ENCODE results near the gene GNGT2.

The GNGT2 gene
- total RNA-seq, result 0.82 to 3.5 (median 2.2) reads per million in 18 experiments

DNA sequence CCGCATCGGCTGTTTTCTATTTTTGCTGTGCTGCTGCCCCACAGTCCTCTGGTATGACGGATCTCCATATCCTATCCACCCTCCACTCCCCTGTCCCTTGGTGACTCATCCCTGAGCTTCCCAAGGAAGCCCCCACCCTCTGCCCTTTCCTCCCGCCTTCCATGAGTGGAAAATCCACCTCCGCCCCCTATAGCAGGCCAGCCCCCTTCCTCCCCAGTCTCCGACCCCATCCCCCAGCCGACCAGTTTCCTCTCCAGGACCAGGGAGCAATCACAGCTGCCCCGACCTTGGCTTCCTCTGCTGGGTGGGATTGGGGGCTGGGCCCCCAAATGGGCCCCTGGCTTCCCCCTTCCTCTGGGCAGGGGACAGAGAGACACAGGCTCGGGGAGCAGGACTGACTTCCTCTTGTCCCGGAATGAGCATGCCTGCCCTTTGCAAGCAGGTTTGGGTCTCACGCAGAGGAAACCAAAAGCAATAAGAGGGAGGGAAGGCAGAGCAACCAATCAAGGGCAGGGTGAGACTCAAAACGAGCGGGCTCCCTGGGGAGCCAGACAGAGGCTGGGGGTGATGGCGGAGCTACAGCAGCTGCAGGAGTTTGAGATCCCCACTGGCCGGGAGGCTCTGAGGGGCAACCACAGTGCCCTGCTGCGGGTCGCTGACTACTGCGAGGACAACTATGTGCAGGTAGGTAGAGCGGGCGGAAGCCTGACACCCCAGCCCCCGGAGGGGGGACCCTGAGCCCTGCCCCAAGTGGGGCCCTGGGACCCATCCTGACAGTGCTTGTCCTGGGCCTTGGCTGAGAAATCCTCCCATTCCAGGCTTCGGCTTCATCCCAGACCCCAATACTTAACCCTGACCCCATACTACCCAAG is at the start of gene GNGT2, which contains the start of gene ABI3:
Gene GNGT2 (minus strand): TSS at position 417 of the 872 bp plus-strand sequence. CDS start 3,152 bp downstream, outside the sequence.
Gene ABI3 (plus strand): TSS at position 550 of the 872 bp plus-strand sequence. CDS start 18 bp downstream, at position 568.
- DNase-seq, result peak; percentile 37 to 50

DNA sequence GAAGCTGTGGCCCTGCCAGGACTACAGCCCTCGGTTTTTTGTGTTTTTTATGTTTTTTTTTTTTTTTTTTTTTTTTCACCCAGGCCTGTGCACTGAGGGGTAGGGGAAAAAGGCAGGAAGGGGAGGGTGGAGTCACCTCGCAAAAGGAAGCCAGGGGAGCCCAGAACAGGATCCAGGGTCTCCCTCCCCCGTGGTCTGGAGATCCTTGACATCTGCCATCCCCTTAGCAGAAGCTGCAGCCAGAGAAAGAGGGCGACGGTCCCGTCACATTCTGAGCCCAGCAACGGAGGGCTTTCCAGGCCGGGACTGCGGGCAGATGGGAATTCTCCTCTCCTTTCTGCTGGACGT is 49.3 kb upstream of the GNGT2 start:
- DNase-seq, result no peak

DNA sequence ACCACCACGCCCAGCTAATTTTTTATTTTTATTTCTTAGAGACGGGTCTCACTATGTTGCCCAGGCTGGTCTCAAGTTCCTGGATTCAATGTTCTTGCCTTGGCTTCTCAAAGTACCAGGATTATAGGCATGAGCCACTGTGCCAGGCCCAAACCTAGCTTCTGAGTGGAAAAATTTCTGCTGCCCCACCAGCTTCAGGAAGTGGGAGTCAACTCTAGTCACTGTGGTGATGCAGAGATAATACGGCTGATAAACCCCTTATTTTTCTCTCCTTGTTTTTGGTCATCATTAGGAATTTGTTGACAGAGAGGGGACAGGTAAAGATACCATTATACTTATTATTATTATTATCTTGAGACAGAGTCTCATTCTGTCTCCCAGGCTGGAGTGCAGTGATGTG is 48.0 kb upstream of the GNGT2 start:
- no peak for DNase-seq

DNA sequence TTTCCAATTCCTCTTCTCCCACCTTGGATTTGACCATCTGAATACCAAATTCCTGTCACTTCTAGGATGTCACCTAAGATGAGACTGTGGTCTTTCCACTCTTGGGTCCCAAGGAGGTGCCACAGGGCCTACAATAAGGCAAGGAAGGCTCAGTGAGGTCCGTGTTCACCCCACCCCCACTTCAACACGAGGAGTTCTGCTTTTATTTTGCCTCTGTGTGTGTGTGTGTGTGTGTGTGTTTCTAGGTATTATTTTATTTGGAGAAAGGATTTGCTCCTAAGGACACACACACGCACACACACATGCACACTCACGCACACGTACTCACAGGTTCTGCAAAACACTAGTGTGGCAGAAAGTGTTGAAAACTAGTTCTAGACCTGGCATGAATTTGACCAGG is 44.8 kb upstream of the GNGT2 start:
- DNase-seq, result peak; percentile 17 to 29

- no peak for DNase-seq
Observed at GRCh38 chr17:49254066-49254465, 43.7 kb upstream of the GNGT2 start.

DNA sequence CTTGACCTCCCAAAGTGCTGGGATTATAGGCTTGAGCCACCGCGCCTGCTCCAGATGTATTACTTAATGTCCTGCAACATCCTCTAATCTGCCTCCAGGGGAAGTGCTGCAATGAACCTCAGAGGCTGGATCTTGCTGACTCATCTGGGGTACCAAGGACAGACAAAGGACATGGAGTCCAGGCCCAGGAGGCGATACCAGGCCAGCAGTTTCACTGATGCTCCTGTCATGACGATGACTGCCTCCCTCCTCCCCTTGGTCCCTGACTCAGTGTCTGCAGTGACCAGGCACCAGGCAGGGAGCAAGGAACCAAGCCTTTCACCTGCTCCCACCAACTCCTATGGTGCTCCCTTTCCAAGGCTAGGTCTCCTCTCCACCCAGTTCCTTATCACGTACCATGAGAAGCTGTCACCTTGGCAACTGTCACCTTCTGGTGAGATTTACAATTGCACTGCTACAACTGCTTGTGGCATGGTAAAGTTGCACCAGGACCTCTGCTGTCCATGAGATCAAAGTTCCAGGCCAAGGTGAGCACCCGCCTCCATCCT is 41.8 kb upstream of the GNGT2 start:
- peak; percentile 85 to 91 for DNase-seq

- no peak for DNase-seq
Observed at GRCh38 chr17:49249890-49250522, 39.6 kb upstream of the GNGT2 start.

DNA sequence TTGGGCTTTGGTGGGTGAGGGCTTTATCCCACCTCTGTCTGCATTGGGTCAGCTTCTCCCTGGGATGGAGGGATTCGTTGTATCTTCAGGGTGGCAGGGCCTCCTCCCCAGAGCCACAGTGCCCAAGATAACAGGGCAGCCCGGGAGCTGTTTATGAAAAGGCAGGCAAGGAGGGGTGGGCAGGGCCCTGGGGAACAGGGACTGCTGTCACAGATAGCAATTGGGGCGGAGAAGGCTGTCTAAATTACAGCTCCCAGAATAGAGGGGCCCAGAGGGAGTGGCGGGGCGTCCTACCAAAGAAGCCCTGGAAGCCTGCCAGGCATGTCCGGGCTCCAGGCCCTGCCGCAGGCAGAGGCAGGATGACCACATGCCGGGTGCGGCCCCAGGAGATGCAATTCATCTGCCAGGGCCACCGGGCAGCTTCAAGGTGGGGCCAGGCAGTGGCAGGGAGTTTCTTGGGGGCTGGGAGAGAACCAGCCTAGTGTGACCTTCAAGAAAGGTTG is 39.0 kb upstream of the GNGT2 start:
- no peak for DNase-seq

GRCh38 chr17:49247944-49248343 is 37.6 kb upstream of the GNGT2 start:
- DNase-seq, result no peak

DNA sequence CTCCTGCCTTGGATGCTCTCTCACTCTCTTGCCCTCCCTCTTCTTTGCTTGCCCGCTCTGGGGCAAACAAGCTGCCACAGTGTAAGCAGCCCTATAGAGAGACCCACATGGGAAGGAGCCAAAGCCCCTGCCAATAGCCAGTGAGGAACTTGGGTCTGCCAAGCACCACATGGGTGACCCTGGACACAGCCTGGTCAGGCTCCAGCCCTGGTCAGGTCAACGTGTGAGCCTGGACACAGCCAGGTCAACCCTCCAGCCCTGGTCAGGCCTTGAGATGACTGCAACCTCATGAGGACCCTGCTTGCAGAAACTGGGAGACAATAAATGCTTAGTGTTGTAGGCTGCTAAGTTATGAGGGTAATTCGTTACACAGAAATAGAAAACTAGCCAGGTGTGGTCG is 34.5 kb upstream of the GNGT2 start:
- DNase-seq, result no peak

DNA sequence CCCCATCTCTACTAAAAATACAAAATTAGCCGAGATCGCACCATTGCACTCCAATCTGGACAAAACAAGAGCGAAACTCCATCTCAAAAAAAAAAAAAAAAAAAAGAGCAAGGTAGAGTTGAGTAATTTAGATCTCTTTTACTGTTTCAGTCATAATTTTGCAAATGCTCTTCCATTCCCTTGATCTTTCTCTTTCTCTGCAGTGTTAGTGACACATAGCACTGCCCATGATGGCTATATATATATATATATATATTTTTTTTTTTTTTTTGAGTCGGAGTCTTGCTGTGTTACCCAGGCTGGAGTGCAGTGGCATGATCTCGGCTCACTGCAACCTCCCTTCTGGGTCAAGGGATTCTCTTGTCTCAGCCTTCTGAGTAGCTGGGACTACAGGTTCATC is 32.4 kb upstream of the GNGT2 start:
- no peak for DNase-seq

DNA sequence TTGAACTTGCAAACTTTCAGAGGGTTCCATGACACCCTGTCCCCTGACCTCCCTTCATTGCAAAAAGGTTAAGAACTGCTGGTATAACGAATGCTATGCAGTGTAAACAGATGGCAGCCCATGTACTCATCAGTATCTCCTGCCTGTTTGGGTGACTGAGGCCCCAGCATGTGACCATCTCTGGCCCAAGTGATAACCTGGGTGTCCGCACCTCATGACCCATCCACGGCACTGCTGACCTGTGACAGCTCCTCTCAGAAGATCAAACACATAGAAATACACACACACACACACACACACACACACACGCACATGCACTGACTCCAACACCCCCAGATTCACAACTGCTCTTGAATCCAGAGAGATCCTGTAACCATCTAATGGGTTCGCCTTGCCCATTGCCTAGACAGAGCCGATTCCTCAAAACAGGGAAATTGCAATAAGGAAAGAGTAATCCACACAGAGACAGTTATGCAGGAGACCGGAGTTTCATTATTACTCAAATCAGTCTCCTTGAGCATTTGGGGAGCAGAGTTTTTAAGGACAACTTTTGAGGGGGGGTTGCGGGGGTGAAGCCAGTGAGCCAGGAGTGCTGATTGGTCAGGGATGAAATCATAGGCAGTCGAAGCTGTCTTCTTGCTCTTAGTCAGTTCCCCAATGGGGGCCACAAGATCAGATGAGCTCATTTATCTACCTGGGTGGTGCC is 31.5 kb upstream of the GNGT2 start:
- DNase-seq, result no peak

- DNase-seq, result no peak
Observed at GRCh38 chr17:49241040-49241439, 30.7 kb upstream of the GNGT2 start.

GRCh38 chr17:49240619-49241018 is 30.2 kb upstream of the GNGT2 start:
- DNase-seq, result no peak

- DNase-seq, result no peak
Observed at GRCh38 chr17:49239963-49240362, 29.6 kb upstream of the GNGT2 start.

DNA sequence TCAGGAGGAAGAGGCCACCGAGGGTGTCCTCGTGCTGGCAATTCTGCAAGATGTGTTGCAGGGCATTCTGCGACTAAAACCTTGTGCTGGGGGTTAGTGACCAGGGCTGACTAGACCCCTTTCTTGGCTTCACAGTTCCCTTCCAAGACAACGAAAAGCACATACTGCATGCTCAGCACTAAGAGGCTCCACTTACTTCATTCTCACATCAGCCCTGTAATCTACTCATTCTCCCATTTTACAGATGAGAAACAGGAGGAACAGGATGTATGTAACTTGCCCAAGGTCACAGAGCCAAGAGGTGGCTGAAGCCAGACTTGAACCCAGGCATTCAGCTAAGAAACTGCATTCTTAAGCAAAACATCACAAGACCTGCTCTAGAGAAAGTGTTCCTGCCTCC is 25.5 kb upstream of the GNGT2 start:
- DNase-seq, result no peak

GRCh38 chr17:49234509-49235080 is 24.2 kb upstream of the GNGT2 start:
- DNase-seq, result no peak

- DNase-seq, result no peak
Observed at GRCh38 chr17:49231563-49231894, 21.2 kb upstream of the GNGT2 start.

- peak; percentile 71 to 85 for DNase-seq
Observed at GRCh38 chr17:49230636-49231562, 20.5 kb upstream of the GNGT2 start, which contains the start of gene PHOSPHO1. TSS of gene PHOSPHO1 (minus strand) at chr17:49230787. CDS start at chr17:49226691, 4,096 bp downstream.

DNA sequence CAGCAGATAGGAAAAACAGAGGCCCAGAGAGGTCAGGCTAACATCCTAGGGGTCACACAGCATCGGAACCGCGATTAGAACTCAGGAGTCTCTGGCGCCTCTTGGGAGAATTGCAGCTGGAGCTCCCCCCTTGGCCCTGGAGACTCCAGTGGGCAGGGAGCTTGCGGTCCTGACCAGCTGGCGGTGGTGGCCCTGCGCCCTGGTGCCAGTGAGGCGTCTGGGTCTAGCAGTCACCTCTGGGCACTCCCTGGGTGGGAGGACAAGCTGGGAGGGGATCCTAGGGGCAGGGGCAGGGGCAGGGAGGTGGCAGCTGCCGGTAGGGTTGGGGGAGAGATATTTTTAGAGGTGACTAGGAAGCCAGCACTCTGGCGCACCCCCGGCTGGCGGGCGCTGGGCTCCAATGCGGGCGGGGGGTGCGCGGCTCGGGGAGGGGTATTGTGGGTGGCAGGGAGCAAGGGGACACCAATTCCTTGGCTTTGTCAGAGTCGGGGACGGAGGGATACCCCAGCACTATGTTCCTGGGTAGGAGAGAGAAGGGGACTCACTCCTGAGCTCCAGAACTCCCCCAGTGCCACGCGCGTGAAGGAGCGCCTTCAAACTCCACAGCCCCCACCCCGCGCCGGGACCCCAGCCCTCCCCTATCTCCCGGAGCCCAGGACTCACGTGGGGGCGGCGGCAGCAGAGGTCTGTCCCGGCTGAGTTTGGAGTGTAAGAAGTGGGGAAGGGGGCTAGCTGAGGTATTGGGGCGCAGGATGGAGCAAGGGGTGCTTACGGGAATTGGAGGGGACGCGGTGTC is 19.6 kb upstream of the GNGT2 start:
- DNase-seq, result no peak
